Ectodermal cell (in vitro differentiated cells): ENCODE measurements around the gene CARD9.
"Not testable (repeated sequence)": the region's sequence is repeated elsewhere in the genome, so short reads cannot be mapped to it uniquely, and the experiment has no call there.

ENCODE experiments used
- H3K27ac ChIP-seq: 2 replicates; pipeline ENCODE4 v1.7.0; 2013; ENCODE audit warnings: mild to moderate bottlenecking, low read depth, low read length; ENCODE audit not compliant: insufficient read depth, poor library complexity, severe bottlenecking
- H3K27me3 ChIP-seq: 2 replicates; pipeline ENCODE4 v1.7.0; 2013; ENCODE audit warnings: mild to moderate bottlenecking, low read length; ENCODE audit not compliant: insufficient read depth, control insufficient read depth, poor library complexity, severe bottlenecking
- H3K36me3 ChIP-seq: one replicate; pipeline ENCODE4 v1.7.0; 2013; ENCODE audit warnings: low read length; ENCODE audit not compliant: control insufficient read depth, insufficient read depth
- H3K4me1 ChIP-seq: one replicate; pipeline ENCODE4 v1.7.0; 2013; ENCODE audit warnings: low read length; ENCODE audit not compliant: control insufficient read depth, insufficient read depth
- H3K4me3 ChIP-seq: 2 replicates; pipeline ENCODE4 v1.7.0; 2013; ENCODE audit warnings: low read depth, low read length, control low read depth; ENCODE audit not compliant: insufficient read depth
- H3K9me3 ChIP-seq: 2 replicates; pipeline ENCODE4 v1.7.0; 2013; ENCODE audit warnings: mild to moderate bottlenecking, low read length, moderate library complexity; ENCODE audit not compliant: control insufficient read depth
- WGBS, 2 experiments: methylation state at CpG; one replicate each; pipeline ENCODE4 v1.1.7; 2013; ENCODE audit warnings: missing lambda C conversion rate in 2 of 2; 5-methylcytosine and 5-hydroxymethylcytosine counted together

Gene CARD9

DNA sequence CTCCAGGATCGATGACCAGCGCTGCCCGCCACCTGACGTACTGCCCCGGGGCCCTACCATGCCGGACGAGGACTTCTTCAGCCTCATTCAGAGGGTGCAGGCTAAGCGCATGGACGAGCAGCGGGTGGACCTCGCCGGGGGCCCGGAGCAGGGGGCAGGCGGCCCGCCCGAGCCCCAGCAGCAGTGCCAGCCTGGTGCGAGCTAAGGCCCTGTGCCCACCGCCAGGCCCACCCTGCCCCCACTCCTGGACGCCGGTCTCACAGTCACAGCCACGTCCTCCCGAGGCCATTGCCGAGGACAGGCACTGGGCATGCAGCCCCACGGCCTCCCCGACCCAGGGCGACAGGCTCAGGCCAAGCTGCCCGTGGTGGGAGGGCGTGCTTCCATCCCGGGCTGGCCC, 15.5 kb downstream of the CARD9 start:
- H3K27me3 ChIP-seq, result no peaks in the 10 kb centered on the region
- H3K4me3 ChIP-seq, result no peak overlapping the region
- H3K4me1 ChIP-seq, result peaks cover 5% of the 10 kb centered on the region
- no peak overlapping the region for H3K27ac ChIP-seq
- H3K36me3 ChIP-seq, result no peaks in the 10 kb centered on the region
- WGBS, 2 experiments, result 95 to 96% methylated on average over 29 of the region's 29 CpGs
- H3K9me3 ChIP-seq, result no peaks in the 10 kb centered on the region

DNA sequence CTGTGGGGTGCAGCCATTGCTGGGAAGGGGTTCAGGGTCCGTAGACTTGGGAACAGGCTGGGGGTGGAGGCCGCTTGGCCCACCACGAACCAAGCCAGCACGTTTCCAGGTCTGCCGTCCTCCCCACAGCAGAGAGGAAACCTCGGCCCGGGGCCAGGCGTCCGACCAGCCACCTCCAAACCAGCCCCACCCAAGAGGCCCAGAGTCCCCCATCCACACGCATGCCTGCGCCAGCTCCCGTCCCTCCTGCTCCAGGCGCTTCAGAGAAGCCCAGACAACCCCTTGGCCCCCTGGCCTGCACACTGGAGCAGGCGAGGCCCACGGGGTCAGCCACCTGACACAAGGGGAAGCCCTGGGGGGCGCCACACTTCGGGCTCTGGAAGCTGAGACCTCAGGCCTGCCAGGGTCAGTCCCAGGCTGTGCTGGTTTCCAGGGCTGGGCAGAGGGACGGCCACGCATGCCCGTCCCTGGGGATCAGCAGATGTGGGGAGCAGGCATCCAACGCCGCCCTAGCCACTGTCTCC, 16.2 kb downstream of the CARD9 start:
- Histone ChIP-seq H3K27me3 (no peaks in the 10 kb centered on the region), H3K4me3 (no peak overlapping the region), H3K9me3 (no peaks in the 10 kb centered on the region), H3K36me3 (no peaks in the 10 kb centered on the region), H3K27ac (no peak overlapping the region), H3K4me1 (no peaks in the 10 kb centered on the region)
- WGBS, 2 experiments, result 93 to 96% methylated on average over 22 of the region's 22 CpGs

DNA sequence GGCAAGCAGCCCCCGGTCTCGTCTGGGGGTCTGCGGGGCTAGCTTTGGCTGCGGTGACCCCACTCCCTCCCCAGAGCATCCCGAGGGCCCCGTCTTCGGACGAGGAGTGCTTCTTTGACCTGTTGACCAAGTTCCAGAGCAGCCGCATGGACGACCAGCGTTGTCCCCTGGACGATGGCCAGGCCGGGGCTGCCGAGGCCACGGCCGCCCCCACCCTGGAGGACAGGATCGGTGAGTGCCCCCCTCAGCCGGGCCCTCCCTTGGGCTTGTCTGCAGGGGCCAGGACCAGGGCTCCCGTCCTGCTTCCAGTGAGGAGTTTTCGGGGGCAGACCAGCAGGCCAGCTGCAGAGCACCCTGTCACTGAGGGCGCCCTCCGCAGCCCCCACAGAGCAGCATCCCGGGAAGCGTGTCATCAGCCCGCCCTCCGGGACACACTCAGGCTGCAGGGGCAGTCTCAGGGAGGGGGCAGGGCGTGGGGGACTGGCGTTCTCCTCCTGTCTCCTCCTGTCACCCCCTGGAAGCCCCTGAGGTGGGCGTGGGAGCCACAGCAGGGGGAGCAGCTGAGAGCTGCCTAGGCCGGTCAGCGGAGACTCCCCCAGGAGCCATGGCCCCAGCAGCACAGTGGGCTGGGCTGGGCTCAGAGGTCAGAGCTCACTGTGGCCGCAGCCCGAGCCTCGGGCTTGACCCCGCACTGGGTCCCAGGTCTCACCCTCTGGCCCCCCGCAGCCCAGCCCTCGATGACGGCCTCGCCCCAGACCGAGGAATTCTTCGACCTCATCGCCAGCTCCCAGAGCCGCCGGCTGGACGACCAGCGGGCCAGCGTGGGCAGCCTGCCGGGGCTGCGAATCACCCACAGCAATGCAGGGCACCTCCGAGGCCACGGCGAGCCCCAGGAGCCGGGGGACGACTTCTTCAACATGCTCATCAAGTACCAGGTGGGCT, 17.6 kb downstream of the CARD9 start:
- Histone ChIP-seq H3K4me1 (no peaks in the 10 kb centered on the region), H3K27ac (no peak overlapping the region), H3K27me3 (no peaks in the 10 kb centered on the region), H3K36me3 (no peaks in the 10 kb centered on the region), H3K4me3 (no peak overlapping the region), H3K9me3 (no peaks in the 10 kb centered on the region)
- WGBS, 2 experiments, result 92 to 93% methylated on average over 54 of the region's 54 CpGs

DNA sequence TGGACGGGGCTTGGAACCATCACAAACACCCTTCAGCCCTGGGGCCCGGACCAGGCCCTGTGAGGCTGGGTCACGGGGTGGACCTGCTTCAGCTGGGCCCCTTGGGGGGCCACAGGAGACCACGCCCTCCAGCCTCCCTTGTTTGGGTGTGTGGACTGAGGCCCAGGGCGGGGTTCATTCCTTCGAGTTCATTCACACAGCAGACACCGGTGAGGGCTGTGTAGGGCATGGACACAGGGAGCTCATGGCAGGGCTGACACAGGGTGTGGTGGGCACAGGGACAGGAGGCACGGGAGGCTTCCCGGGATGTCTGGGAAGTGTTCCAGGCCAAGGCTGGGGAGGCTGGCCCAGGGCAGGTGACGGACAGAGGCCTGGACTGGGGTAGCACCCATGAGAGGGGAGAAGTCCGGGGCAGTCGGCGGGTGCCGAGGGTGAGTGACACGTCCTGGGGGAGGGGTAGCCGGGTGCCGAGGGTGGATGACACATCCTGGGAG, 18.8 kb downstream of the CARD9 start:
- Histone ChIP-seq H3K4me1 (no peaks in the 10 kb centered on the region), H3K4me3 (no peak overlapping the region), H3K9me3 (no peaks in the 10 kb centered on the region), H3K27ac (no peak overlapping the region), H3K36me3 (no peaks in the 10 kb centered on the region), H3K27me3 (no peaks in the 10 kb centered on the region)
- 90 to 92% methylated on average over 17 of the region's 17 CpGs for WGBS, 2 experiments

DNA sequence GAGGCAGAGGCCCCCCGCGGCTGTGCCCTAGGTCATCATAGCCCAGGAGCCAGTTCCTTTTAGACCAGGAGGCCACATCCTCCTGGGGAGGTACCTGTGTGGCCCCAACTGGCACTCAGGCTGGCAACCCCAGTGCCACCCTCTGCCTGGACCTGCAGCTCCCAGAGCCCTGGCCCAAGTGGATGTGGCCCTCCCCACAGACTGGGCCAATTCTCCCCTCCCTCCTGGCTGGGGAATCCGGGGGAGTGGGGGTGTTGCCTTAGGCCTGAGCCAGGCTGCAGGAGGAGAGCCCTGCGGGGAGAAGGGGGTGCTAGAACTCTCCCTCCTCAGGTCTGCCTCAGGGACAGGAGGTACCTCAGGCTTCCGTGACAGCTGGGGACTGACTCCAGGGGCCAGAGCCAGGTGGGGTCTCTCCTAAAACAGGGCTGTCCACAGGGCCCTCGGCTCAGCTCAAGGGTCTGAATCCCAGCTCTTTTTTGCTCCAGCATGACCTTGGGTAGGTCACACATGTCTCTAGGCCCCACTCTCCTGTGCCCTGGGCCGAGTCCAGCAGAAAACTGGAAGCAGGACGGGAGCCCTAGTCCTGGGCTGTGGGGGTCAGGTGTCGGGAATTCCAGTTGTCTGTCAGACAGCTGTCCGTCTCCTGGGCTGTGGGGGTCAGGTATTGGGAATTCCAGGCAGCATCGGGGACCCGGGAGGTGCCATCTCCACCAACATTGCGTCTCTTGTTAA, 19.5 kb downstream of the CARD9 start:
- Histone ChIP-seq H3K36me3 (no peaks in the 10 kb centered on the region), H3K27ac (no peak overlapping the region), H3K4me1 (no peaks in the 10 kb centered on the region), H3K4me3 (no peak overlapping the region), H3K27me3 (no peaks in the 10 kb centered on the region), H3K9me3 (no peaks in the 10 kb centered on the region)
- WGBS, 2 experiments, result 87 to 89% methylated on average over 13 of the region's 13 CpGs

DNA sequence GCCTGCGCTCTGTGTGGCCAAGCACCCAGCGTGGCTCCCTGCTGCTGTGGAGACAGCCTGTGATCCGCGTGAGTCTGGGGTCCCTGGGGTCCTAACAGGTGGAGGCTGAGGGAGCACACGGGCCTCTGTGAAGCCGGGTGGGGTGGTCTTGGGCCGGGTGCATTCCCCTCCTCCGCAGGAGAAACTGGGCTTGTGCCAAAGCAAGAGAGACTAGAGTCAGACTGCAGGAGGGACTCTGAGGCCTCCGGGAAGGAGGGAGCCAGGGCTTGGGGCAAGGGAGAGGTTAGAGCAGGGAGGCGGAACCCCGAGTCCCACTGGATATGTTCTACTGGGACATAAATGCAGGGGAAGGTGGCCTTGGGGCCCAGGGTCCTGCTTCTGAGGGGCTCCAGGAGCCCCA, 20.4 kb downstream of the CARD9 start:
- H3K4me3 ChIP-seq, result no peak overlapping the region
- 92% methylated on average over 11 of the region's 11 CpGs for WGBS, 2 experiments
- no peaks in the 10 kb centered on the region for H3K36me3 ChIP-seq
- no peaks in the 10 kb centered on the region for H3K27me3 ChIP-seq
- H3K9me3 ChIP-seq, result no peaks in the 10 kb centered on the region
- no peaks in the 10 kb centered on the region for H3K4me1 ChIP-seq
- no peak overlapping the region for H3K27ac ChIP-seq

DNA sequence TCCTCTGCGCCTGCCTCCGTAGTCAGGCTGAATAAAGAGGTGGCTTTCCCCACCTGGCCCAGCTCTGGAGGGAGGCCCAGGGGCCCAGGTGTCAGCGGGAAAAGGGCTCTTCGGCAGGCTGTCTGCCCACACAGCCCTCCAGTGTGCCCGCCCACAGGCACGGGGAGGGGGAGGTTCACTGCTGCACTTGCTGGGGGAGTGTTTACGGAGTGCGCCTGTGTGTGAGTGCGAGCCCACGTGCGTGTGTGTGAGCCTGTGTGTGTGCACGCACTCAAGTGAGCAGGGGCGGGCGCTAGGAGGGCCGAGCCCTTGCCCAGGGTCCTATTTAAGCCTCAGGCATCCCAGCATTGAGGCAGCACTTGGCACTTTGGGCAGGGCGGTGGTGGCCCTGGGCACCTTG, 20.8 kb downstream of the CARD9 start:
- Histone ChIP-seq H3K4me1 (no peaks in the 10 kb centered on the region), H3K4me3 (no peak overlapping the region), H3K27ac (no peak overlapping the region), H3K36me3 (no peaks in the 10 kb centered on the region), H3K9me3 (no peaks in the 10 kb centered on the region), H3K27me3 (no peaks in the 10 kb centered on the region)
- 85 to 86% methylated on average over 16 of the region's 16 CpGs for WGBS, 2 experiments

DNA sequence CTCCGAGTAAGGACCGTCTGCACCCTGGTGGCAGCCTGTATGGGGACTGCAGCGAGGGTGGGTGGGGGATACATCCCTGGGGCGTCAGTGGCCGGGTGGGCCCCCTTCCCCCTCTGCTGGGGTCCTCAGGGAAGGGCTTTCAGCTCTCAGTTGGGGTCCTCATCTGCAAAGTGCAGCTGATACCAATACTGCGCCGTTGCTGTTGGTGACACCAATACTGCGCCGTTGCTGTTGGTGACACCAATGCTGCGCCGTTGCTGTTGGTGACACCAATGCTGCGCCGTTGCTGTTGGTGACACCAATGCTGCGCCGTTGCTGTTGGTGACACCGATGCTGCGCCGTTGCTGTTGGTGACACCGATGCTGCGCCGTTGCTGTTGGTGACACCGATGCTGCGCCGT, 21.6 kb downstream of the CARD9 start:
- H3K4me1 ChIP-seq, H3K27me3 ChIP-seq, H3K36me3 ChIP-seq, H3K4me3 ChIP-seq, H3K9me3 ChIP-seq, H3K27ac ChIP-seq: not testable (repeated sequence)
- WGBS, 2 experiments, result 96 to 97% methylated on average over 20 to 23 of the region's 24 CpGs

DNA sequence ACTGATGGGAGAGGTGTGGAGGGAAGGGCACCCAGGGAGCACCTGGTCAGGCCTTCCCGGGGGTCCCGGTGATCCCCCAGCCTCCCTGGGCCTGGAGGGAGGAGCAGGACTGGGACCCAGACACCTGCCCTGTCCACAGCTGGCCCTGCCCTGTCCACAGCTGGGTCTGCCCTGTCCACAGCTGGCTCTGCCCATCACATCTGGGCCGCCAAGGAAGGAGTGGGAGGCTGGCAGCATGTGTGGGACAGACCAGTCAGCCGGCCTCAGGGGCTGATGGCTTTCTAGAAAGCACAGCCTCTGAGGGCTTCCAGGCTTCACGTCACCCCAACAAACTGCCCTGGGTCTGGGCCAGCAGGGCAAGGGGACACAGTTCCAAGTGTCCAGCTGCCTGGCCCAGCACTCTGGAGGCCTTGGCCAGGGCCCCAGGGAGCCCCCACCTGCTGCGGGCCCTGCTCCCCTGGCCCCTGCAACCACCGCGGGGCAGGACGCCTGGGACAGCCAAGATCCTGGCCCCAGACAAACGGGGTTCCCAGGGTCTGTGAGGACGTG, 22.1 kb downstream of the CARD9 start:
- no peak overlapping the region for H3K4me3 ChIP-seq
- peaks cover 4% of the 10 kb centered on the region for H3K4me1 ChIP-seq
- 92 to 94% methylated on average over 11 of the region's 11 CpGs for WGBS, 2 experiments
- no peaks in the 10 kb centered on the region for H3K27me3 ChIP-seq
- H3K36me3 ChIP-seq, result no peaks in the 10 kb centered on the region
- no peak overlapping the region for H3K27ac ChIP-seq
- no peaks in the 10 kb centered on the region for H3K9me3 ChIP-seq

DNA sequence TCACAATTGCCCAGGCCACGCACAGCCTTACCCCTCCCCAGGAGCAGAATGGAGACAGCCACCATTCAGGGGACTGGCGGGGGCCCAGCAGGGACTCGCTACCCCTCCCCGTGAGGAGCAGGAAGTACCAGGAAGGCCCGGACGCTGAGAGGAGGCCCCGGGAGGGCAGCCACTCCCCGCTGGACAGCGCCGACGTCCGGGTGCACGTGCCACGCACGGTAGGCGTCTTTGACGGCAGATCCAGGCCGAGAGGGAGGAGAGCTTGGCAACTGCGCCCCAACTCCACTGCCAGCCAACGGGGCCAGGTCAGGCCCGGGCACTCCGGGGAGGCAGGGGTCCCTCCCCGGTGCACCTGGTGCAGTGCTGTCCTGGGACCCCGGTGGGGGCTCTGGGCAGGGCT, 23.9 kb downstream of the CARD9 start:
- Histone ChIP-seq H3K27ac (no peak overlapping the region), H3K4me1 (peaks cover 8% of the 10 kb centered on the region), H3K4me3 (no peak overlapping the region), H3K36me3 (no peaks in the 10 kb centered on the region), H3K9me3 (no peaks in the 10 kb centered on the region), H3K27me3 (no peaks in the 10 kb centered on the region)
- WGBS, 2 experiments, result 87 to 90% methylated on average over 24 of the region's 24 CpGs
